Measurements from ENCODE around the gene SATB2. TPM values are rescaled to one million over a fixed set of nuclear protein-coding genes. Genes with fewer than 3 reads are reported as not detected.

SATB2 gene
- total RNA-seq, 1 donor from 2014 or later = 20.8 TPM

- H3K27ac Mint-ChIP-seq (ENCODE audit: unreplicated experiment) = no peak overlapping the region
- H3K4me3 Mint-ChIP-seq (ENCODE audit: unreplicated experiment) = no peak overlapping the region
- no peak for TF ChIP-seq CTCF (IDR thresholded peaks at IDR 0.05; ENCODE audit: partially characterized antibody, unreplicated experiment)
- H3K9me3 Mint-ChIP-seq (ENCODE audit: unreplicated experiment) = peaks cover 2% of the 10 kb centered on the region
- peaks cover 12% of the 10 kb centered on the region for H3K4me1 Mint-ChIP-seq (ENCODE audit: low read depth, unreplicated experiment)
- no peak for DNase-seq
- no peaks in the 10 kb centered on the region for H3K27me3 Mint-ChIP-seq (ENCODE audit: unreplicated experiment)
- H3K36me3 Mint-ChIP-seq (ENCODE audit: unreplicated experiment) = no peaks in the 10 kb centered on the region
Measured at GRCh38 chr2:199302851-199303250, 154.9 kb downstream of the SATB2 start.

GRCh38 chr2:199288424-199288823 lies 169.3 kb downstream of the SATB2 start:
- H3K36me3 Mint-ChIP-seq (ENCODE audit: unreplicated experiment) = no peaks in the 10 kb centered on the region
- no peak overlapping the region for H3K27ac Mint-ChIP-seq (ENCODE audit: unreplicated experiment)
- no peak for TF ChIP-seq CTCF (IDR thresholded peaks at IDR 0.05; ENCODE audit: partially characterized antibody, unreplicated experiment)
- no peak for DNase-seq
- H3K27me3 Mint-ChIP-seq (ENCODE audit: unreplicated experiment) = no peaks in the 10 kb centered on the region
- no peak overlapping the region for H3K4me3 Mint-ChIP-seq (ENCODE audit: unreplicated experiment)
- H3K9me3 Mint-ChIP-seq (ENCODE audit: unreplicated experiment) = no peaks in the 10 kb centered on the region
- H3K4me1 Mint-ChIP-seq (ENCODE audit: low read depth, unreplicated experiment) = peaks cover 2% of the 10 kb centered on the region

GRCh38 chr2:199282309-199282708 lies 175.4 kb downstream of the SATB2 start:
- Mint-ChIP-seq H3K4me3 (ENCODE audit: unreplicated experiment) (no peak overlapping the region), H3K4me1 (ENCODE audit: low read depth, unreplicated experiment) (peaks cover 2% of the 10 kb centered on the region), H3K36me3 (ENCODE audit: unreplicated experiment) (peaks cover 12% of the 10 kb centered on the region), H3K27me3 (ENCODE audit: unreplicated experiment) (no peaks in the 10 kb centered on the region), H3K27ac (ENCODE audit: unreplicated experiment) (no peak overlapping the region), H3K9me3 (ENCODE audit: unreplicated experiment) (no peaks in the 10 kb centered on the region)
- no peak for DNase-seq
- TF ChIP-seq CTCF (IDR thresholded peaks at IDR 0.05; ENCODE audit: partially characterized antibody, unreplicated experiment) = no peak

- no peaks in the 10 kb centered on the region for H3K27me3 Mint-ChIP-seq (ENCODE audit: unreplicated experiment)
- no peaks in the 10 kb centered on the region for H3K4me1 Mint-ChIP-seq (ENCODE audit: low read depth, unreplicated experiment)
- H3K4me3 Mint-ChIP-seq (ENCODE audit: unreplicated experiment) = no peak overlapping the region
- DNase-seq = no peak
- no peaks in the 10 kb centered on the region for H3K9me3 Mint-ChIP-seq (ENCODE audit: unreplicated experiment)
- peaks cover 12% of the 10 kb centered on the region for H3K36me3 Mint-ChIP-seq (ENCODE audit: unreplicated experiment)
- no peak for TF ChIP-seq CTCF (IDR thresholded peaks at IDR 0.05; ENCODE audit: partially characterized antibody, unreplicated experiment)
- no peak overlapping the region for H3K27ac Mint-ChIP-seq (ENCODE audit: unreplicated experiment)
Measured at GRCh38 chr2:199279146-199279545, 178.6 kb downstream of the SATB2 start.

- H3K4me1 Mint-ChIP-seq (ENCODE audit: low read depth, unreplicated experiment) = no peaks in the 10 kb centered on the region
- H3K9me3 Mint-ChIP-seq (ENCODE audit: unreplicated experiment) = no peaks in the 10 kb centered on the region
- H3K4me3 Mint-ChIP-seq (ENCODE audit: unreplicated experiment) = no peak overlapping the region
- H3K27me3 Mint-ChIP-seq (ENCODE audit: unreplicated experiment) = no peaks in the 10 kb centered on the region
- no peak for TF ChIP-seq CTCF (IDR thresholded peaks at IDR 0.05; ENCODE audit: partially characterized antibody, unreplicated experiment)
- peaks cover 12% of the 10 kb centered on the region for H3K36me3 Mint-ChIP-seq (ENCODE audit: unreplicated experiment)
- no peak for DNase-seq
- H3K27ac Mint-ChIP-seq (ENCODE audit: unreplicated experiment) = no peak overlapping the region
Measured at GRCh38 chr2:199278099-199278498, 179.6 kb downstream of the SATB2 start.
